GM18870 (cell line): Measurements from ENCODE around the gene CPED1.
"Not testable (repeated sequence)": the region's sequence is repeated elsewhere in the genome, so short reads cannot be mapped to it uniquely, and the experiment has no call there.

Source experiments
- ATAC-seq: cut with Tn5 transposase; IDR thresholded peaks from one replicate; pipeline ENCODE4 v1.9.1; 2021; ENCODE audit warnings: moderate library complexity; ENCODE audit not compliant: unreplicated experiment

CPED1 gene

GRCh38 chr7:121038717-121039509, 50.4 kb downstream of the CPED1 start:
- ATAC-seq: no peak

- no peak for ATAC-seq
Measured at GRCh38 chr7:121039510-121039822, 51.0 kb downstream of the CPED1 start.

- no peak for ATAC-seq
Measured at GRCh38 chr7:121039994-121040393, 51.5 kb downstream of the CPED1 start.

- ATAC-seq: no peak
Measured at GRCh38 chr7:121041516-121042148, 53.1 kb downstream of the CPED1 start.

- no peak for ATAC-seq
Measured at GRCh38 chr7:121042195-121042594, 53.7 kb downstream of the CPED1 start.

GRCh38 chr7:121042899-121043298, 54.4 kb downstream of the CPED1 start:
- no peak for ATAC-seq

- no peak for ATAC-seq
Measured at GRCh38 chr7:121043314-121044234, 55.1 kb downstream of the CPED1 start.

- no peak for ATAC-seq
Measured at GRCh38 chr7:121045090-121045489, 56.6 kb downstream of the CPED1 start.

GRCh38 chr7:121046009-121046408, 57.5 kb downstream of the CPED1 start:
- ATAC-seq: no peak

GRCh38 chr7:121046893-121047468, 58.5 kb downstream of the CPED1 start:
- no peak for ATAC-seq

- ATAC-seq: no peak
Measured at GRCh38 chr7:121048195-121048594, 59.7 kb downstream of the CPED1 start.

GRCh38 chr7:121049028-121049791, 60.7 kb downstream of the CPED1 start:
- no peak for ATAC-seq

GRCh38 chr7:121049897-121050296, 61.4 kb downstream of the CPED1 start:
- no peak for ATAC-seq

GRCh38 chr7:121053219-121053618, 64.7 kb downstream of the CPED1 start:
- no peak for ATAC-seq

GRCh38 chr7:121054925-121055324, 66.4 kb downstream of the CPED1 start:
- no peak for ATAC-seq

- ATAC-seq: no peak
Measured at GRCh38 chr7:121057878-121058277, 69.4 kb downstream of the CPED1 start.

- ATAC-seq: no peak
Measured at GRCh38 chr7:121058975-121059374, 70.5 kb downstream of the CPED1 start.

- not testable (repeated sequence) for ATAC-seq
Measured at GRCh38 chr7:121059979-121060509, 71.5 kb downstream of the CPED1 start.

- ATAC-seq: no peak
Measured at GRCh38 chr7:121061677-121062582, 73.4 kb downstream of the CPED1 start.
